Measurements from ENCODE around the gene FRAT2.

- TF ChIP-seq CTCF (conservative IDR thresholded peaks at IDR 0.05; ENCODE audit: low read depth, low read length) (no peak), CEBPB (IDR thresholded peaks at IDR 0.05; ENCODE audit: low read depth, low read length) (no peak), POLR2A (IDR thresholded peaks at IDR 0.05; ENCODE audit: low read depth, low read length) (no peak), MAZ (IDR thresholded peaks at IDR 0.05; ENCODE audit: borderline replicate concordance, low read depth, low read length) (no peak), FOS (IDR thresholded peaks at IDR 0.05; ENCODE audit: low read depth, low read length) (no peak), RAD21 (IDR thresholded peaks at IDR 0.05; ENCODE audit: low read length) (no peak), BHLHE40 (IDR thresholded peaks at IDR 0.05; ENCODE audit: low read depth, low read length) (no peak)
These were observed 1.5 kb upstream of the FRAT2 start for GRCh38 chr10:97336006-97336405.
